ENCODE data around the gene CD74.
A peak's percentile ranks its signal among the peaks of the same experiment; 100 is the strongest.
"Not testable (repeated sequence)": the region's sequence is repeated elsewhere in the genome, so short reads cannot be mapped to it uniquely, and the experiment has no call there.

CD74 gene

DNA sequence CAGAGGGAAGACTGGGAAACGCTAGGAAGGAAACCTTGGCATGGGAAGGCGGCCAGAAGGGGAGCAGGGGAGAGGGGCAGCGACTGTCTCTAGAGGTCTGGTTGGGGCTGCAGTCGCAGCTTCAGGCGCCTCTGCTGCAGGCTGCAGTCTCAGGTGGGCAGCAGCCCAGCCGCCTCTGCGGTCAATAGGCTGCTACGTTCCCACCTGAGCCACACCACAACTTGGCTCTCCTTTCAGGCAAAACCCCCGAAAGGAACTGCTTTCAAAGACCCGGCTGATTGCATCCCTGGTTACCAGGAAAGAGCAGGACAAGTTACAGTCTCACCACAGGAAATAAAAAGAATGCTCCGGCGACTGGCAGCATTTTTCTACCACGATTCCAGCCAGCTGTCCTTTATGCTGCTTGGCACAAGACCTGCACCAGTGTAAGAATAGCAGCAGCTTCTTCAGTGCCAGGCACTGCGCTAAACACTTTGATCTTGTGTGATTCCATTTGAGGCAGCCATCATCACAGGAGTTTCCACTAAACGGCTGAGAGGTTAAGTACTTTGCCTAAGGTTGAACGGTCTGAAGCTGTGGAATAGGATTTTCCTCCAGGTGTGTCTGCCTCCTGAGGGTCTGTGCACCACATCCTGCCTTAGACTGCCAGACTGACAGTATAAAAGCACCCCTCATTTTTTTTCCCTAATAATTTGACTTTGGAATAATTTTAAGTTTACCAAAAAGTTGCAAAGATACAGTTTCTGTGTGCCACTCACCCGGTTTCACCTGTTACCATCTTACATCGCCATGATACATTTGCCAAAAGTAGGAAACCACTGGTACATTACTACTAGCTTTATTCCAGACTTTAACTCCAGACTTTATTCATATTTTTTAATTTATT, 29.3 kb upstream of the CD74 start:
- no peak for DNase-seq (ENCODE audit: low read depth in 1 of 2, low spot score in 1 of 2)

DNA sequence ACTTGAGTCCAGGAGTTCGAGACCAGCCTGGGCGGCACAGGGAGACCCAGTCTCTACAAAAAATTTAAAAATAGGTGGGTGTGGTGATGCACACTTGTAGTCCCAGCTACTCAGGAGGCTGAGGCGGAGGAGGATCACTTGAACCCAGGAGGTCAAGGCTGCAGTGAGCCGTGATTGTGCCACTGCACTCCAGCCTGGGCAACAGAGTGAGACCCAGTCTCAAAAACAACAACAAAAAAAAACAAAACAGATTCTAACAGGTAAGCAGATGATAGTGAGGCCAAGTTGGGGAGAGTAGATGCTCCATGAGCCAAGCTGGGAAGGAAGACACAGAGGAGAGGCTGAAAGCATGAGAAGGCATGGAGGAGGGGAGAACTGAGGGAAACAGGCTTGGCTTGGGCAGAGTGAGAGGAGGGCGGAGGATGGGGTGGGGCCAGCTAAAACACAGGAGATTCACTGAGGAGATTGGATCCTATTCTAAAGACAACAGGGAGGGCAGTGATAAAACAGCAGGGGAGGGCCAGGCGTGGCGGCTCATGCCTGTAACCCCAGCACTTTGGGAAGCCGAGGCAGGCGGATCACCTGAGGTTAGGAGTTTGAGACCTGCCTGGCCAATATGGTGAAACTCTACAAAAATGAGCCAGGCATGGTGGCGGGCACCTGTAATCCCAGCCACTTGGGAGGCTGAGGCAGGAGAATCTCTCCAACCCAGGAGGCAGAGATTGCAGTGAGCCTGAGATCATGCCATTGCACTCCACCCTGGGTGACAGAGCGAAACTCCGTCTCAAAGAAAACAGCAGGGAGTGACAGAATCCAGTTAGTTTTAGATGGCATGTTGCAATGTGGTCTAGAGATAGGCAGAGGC, 28.5 kb upstream of the CD74 start:
- no peak for DNase-seq (ENCODE audit: low read depth in 1 of 2, low spot score in 1 of 2)

DNA sequence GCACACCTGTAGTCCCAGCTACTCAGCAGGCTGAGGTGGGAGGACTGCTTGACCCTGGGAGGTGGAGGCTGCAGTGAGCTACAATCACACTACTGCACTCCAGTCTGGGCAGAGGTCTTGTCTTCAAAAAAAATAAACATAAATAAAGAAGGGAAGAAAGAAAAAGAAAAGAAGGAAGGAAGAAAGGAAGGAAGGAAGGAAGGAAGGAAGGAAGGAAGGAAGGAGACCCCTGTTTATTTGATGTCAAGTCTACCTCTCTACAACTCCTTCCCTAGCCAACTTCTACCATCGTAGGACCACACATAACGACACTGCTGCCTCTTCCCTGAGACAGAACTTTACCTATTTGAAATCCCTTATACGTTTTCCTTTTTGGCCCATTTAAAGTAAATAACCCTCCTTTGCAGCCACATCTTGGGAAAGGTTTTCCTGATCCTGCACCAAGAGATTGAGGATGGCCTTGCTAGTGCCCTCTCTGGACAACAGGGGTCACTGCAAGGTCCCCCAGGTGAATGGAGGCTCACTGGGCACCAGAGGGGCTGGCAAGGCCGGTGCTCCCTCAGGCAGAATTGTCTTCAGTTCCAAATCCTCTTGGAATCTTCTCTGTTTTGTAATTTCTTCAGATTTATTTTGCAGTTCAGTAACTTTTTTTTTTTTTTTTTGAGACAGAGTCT, 26.3 kb upstream of the CD74 start:
- no peak for DNase-seq (ENCODE audit: low read depth in 1 of 2, low spot score in 1 of 2)

DNA sequence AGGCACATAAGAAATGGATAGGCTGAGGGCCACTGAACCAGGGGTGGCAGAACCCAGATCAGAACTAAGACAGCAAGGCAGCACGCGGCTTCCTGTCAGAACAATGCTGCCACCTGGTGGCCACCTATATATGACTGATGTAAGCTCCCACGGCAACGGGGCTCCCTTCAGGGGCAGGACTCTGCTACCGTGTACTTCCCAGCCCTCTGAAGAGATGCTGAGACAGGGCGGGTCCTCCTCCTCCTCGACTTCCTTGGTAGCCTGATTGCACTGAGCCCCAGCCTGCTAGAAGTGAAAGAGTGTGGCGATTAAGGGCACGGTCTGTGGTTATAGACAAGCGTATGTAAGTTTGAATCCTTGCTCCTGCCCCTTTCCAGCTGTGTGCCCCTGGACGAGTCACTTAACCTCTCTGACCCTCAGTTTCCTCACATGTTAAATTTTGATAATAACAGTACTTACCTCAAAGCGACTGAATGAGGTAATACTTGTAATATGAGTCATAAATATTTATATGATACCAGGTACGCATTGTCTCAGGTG, 23.5 kb upstream of the CD74 start:
- DNase-seq (ENCODE audit: low read depth in 1 of 2, low spot score in 1 of 2), result peak; percentile 76 to 84

DNA sequence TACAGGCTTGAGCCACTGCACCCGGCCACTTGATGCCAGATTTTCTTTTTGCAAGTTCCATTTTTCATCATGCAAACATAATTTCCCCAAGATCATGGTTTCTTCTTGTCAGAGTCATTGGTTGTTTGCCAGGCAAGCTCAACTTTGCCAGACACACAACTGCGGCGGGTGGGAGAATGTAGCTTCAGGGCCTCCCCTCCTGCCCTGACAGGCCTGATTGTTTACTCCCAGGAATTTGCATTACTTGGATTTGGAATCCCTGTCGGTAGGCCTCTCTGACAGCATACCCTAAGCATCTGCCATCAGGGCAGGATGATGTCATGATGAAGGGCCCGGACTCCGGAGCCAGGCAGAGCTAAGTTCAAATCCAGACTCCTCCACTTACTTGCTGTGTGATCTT, 21.8 kb upstream of the CD74 start:
- DNase-seq (ENCODE audit: low read depth in 1 of 2, low spot score in 1 of 2), result no peak

DNA sequence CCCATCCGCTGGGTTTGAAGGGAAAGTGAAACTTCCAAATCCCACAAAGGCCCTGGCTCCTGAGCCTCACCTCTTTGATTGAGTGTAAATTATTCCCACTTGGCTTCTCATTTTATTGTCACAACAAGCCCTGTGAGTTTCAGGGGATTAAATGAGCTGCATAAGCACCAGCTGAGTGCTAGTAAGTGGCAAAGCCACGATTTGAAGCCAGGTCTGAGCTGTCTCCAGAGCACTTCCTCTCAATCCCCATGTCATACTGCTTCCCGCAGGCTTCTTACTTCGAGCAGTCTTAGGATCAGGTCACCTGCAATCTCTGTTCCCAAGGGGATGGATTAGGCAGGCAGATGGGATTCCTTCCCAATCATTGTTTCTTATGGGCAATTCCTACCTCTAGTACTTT, 18.9 kb upstream of the CD74 start:
- DNase-seq (ENCODE audit: low read depth in 1 of 2, low spot score in 1 of 2), result no peak

DNA sequence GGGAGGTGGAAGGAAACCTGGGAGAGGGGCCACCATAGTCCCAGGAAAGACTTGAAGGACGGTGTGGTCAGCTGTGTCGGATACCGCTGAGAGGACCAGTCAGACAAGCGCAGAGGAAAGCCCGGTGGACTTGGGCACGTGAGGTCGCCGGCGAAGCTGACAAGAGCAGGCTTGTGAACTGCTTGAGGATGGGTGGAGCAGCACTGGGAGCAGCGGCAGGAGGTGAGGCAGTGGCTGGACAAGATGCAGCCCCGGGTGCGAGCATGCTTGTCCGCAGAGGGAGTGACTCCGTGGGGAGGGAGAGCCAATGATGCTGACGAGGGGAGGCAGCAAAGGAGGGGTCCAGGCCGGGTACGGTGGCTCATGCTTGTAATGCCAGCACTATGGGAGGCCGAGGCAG, 18.3 kb upstream of the CD74 start:
- DNase-seq (ENCODE audit: low read depth in 1 of 2, low spot score in 1 of 2), result no peak

DNA sequence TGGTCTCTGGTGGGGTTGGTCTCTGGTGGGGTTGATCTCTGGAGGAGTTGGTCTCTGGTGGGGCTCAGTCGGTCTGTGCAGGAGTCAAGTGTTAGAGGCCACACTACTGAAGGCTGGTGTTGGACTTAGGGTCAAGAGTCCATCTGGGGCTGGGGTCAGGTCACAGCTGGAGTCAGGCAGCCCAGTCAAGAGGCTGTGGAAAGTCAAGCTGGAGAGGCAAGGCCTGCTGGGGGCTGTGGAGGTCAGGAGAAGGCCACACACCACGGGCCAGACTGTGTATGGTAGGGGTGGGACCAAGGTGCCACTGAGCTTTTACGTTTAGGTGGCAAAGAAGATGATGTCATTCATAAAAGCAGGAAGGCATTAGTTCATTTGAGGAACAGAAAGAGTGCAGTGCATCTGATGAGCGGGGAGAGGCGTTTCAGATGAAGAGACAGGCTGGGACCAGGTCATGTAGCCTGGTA, 16.7 kb upstream of the CD74 start:
- DNase-seq (ENCODE audit: low read depth in 1 of 2, low spot score in 1 of 2), result no peak

DNA sequence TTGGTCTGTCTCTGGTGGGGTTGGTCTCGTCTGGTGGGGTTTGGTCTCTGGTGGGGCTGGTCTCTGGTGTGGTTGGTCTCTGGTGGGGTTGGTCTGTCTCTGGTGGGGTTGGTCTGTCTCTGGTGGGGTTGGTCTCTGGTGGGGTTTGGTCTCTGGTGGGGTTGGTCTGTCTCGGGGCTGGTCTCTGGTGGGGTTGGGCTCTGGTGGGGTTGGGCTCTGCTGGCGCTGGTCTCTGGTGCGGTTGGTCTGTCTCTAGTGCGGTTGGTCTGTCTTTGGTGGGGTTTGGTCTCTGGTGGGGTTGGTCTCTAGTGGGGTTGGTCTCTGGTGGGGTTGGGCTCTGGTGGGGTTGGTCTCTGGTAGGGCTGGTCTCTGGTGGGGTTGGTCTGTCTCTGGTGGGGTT, 16.3 kb upstream of the CD74 start:
- DNase-seq (ENCODE audit: low read depth in 1 of 2, low spot score in 1 of 2), result no peak

DNA sequence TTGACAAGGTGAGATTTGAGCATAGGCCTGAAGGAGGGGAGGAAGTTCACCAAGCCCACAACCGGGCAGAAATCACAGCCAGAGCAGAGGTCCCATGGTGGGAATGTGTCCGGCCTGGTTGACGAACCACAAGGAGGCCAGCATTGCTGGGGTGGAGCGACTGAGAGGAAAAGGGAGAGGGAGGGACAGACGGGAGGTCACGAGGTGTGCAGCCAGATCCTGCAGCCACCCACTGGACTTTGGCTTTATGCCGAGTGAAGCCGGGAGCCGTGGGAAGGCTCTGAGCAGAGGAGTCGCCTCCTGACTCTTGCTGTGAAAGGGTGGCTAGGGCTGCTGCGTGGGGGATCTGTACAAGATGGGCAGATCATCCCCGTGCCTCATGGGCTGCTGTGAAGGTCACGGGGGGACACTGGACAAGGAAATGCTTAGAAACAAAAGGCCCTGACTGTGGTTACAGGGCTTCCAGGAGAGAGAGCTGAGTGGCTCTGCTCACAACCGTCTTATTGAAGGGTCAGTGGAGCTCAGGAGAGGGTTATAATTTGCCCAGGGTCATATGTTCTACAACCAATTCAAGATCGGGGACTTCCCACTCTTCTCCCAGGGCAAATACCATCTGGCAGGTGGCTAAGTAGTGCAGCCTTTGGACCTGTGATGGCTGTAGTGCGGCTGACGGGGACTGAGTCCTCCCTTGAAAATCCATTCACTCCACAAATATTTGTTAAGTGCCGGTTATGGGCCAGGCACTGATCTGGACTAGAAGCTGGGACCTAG, 15.6 kb upstream of the CD74 start:
- no peak for DNase-seq (ENCODE audit: low read depth in 1 of 2, low spot score in 1 of 2)

DNA sequence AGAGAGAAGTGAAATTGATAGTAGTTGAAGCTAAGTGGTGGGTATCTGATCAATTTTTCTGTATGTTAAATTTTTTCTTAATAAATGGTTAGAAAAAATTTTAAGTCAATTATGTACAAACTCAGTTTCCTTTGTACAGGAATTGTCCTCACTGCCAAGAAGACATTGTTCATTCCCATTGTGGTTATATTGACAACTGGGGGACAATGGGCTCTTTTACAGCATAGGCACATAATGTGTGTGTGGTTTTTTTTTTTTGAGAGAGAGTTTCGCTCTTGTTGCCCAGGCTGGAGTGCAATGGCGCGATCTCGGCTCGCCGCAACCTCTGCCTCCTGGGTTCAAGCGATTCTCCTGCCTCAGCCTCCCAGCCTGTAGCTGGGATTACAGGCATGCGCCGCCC, 13.5 kb upstream of the CD74 start:
- not testable (repeated sequence) for DNase-seq (ENCODE audit: low read depth in 1 of 2, low spot score in 1 of 2)

DNA sequence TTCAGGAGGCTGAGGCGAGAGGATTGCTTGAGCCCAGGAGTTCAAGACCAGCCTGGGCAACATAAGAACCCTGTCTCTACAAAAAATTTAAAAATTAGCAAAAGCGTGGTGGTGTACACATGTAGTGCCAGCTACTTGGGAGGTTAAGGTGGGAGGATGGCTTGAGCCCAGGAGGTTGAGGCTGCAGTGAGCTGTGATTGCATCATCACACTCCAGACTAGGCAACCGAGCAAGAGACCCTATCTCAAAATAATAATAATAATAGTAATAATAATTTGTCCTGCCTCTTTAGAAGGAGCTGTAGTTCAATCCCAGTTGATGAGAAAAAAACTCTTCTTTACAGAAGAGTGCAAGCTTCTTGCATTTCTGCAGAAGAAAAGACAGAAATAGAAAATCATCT, 10.0 kb upstream of the CD74 start:
- DNase-seq (ENCODE audit: low read depth in 1 of 2, low spot score in 1 of 2), result no peak

DNA sequence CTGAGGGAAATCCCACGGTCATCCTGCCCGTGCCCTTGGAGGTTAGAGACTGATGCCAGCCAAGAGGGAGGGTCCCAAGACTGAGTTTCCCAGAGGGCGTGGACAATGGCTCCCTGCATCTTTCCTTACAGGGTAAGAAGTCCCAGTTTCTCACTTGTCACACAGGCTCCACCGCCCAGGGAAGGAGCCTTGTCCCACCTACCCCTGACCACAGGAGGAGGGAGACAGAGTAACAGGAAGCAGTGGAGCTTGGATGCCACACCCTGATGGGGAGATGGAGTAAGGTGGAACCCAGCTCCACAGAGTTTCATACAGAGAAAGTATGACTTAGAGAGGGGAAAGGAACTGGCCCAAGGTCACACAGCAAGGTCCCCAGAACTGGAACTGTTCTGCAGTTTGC, 9.4 kb upstream of the CD74 start:
- no peak for DNase-seq (ENCODE audit: low read depth in 1 of 2, low spot score in 1 of 2)

DNA sequence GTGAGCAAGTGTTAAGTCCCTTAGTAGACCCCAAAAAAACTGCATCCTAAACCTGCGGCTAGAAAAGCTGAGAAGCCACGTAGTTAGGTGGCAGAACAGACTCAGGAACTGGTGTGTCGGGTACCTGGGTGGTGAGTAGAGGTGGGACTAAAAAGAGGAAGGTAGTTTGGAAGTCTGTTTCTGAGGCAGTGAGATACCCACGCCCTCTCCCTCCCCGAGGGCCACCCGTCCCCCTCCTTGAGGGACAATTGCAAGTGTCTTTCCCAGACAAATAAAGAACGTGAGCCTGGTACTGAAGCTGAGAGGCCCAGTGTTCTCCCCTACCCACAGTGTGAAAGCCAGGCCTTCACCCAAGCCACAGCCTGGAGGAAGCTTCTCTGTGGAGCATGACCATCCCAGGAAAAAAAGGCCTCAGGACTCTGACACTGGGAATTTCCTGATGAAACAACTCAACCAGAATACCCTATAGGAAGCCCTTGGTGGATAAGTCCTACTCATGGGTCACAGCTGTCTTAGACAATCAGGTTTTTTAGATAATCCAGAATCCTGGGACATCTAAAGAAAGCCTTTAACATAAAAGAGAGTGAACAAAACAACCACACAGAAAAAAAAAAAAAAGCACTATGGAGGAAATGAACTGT, 7.0 kb upstream of the CD74 start:
- DNase-seq (ENCODE audit: low read depth in 1 of 2, low spot score in 1 of 2), result no peak

DNA sequence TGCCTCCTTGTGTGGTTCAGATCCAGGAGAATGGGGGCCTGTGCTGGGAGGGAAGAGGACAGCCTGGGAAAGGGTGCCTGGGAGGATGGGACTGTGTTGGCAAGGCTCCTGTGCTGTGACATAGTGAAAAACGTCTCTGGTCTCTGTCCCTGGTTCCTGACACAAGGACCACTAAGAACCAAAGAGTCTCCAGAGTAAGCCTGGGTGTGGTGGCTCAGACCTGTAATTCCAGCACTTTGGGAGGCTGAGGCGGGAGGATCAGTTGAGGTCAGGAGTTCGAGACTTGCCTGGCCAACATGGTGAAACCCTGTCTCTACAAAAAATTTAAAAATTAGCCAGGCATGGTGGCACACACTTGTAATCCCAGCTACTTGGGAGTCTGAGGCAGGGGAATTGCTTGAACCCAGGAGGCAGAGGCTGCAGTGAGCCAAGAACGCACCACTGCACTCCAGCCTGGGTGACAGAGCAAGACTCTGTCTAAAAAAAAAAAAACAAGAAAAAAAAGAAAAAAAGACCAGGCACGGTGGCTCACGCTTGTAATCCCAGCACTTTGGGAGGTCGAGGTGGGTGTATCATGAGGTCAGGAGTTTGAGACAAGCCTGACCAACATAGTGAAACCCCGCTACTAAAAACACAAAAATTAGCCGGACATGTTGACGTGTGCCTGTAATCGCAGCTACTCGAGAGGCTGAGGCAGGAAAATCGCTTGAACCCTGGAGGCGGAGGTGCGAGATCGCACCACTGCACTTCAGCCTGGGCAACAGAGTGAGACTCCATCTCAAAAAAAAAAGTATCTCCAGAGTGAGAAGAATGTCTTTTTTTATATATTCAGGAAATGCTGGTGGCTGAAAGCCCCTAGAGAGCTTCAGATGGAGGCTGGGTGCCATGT, 1.4 kb upstream of the CD74 start:
- not testable (repeated sequence) for DNase-seq (ENCODE audit: low read depth in 1 of 2, low spot score in 1 of 2)

DNA sequence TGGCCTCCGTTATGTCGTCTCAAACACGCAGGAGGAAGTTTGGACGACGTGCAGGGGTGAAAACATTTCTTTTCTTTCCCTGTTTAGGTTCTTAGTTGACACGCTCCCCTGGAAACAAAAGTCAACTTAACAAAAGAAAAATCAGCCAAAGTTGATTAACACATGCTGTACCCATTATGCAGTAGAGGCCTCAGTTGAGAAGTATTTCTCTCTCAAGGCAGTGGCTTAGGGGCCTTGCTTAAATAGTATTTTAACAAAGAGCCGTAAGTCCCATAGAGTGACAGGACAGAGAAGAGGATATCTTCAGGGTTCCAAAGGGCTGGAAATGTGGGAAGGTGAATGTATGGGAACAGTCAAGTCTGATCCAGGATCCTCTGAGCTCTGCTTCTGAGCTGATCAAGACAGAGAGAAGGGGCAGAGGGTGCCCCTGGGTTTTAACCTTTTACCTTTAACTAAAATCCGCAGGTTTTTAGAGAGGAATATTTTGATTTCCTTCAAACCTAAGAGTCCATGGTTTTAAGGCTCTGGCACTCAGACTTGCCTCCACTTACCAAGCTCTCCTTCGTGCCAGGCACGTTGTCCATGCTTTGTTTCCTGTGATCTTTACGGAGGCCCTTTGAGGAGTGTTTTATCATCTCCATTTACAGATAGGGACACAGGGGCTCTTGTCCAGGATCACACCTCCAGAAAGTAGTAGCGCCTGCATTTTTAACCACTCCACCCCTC, 629 bp upstream of the CD74 start:
- DNase-seq (ENCODE audit: low read depth in 1 of 2, low spot score in 1 of 2), result no peak

DNA sequence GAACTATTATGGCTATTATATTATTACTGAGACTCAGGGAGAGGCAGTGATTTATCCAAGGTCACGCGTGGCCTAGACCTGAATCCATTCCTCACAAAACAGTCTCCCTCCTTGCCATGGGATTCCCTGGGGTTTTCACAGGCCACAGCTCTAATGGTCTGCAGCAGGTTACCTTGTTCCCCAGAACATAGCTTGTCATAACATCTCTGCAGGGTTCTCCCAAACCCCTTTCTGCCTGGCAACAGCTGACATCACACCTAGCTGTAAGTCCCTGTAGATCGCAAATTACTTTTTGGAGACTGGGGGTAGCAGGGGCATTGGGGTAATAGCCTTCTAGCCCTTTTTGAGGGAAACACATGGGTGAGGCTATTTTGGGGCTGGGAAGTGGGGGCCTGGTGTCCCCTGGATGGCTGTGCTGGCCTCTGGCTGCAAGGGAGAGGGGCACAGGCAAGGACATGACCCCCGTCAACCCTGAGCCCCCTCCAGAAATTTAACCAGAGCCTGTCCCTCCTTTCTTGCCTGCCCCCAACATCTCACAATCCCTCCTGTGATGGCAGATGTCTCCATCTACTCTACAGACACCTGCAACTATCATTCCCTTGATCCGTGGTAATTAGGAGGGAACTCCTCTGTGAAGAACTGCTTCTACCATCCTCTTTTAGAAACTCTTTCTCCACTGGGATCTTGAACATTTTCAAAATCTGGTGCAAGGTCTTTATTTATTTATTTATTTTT, 1.3 kb downstream of the CD74 start:
- peak; percentile 32 to 40 for DNase-seq (ENCODE audit: low read depth in 1 of 2, low spot score in 1 of 2)

All from stimulated activated CD4-positive, alpha-beta T cell treated with anti-CD3 and anti-CD28 coated beads, Interleukin-15, amount 100 ng/mL, for 1 hour (primary cell).